ENCODE measurements around the gene CSDE1.

CSDE1 gene

DNA sequence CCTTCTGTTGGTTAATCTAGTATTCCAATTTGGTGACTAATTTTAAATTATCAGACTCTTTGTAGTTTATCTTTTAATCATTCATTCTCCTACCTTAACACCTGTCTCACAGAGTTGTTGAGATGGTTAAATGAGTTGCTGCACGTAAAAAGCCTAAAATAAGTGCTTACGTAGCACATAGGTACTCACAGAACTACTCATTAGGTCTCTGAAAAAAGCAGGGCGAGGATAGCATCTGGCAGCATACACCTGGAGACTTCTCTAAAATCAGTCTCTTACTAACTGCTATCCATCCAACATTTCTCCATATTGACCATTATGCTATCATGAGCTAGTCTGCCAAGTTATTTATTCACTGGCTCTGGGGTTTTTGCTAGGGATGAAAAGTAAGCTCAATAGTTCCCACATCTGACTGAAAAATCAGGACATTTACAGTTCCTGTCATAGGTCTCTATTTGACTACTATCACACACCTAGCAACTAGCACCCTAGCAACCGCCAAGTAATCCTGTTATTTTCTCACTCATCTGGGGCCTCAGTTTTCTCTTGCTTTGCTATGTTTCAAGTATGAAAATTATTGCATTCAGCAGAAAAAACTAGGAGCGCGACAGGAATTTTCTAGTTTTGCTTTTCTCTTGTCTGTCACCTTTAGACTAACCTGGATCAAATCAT lies 11.2 kb downstream of the CSDE1 start:
- DNase-seq = no peak

DNA sequence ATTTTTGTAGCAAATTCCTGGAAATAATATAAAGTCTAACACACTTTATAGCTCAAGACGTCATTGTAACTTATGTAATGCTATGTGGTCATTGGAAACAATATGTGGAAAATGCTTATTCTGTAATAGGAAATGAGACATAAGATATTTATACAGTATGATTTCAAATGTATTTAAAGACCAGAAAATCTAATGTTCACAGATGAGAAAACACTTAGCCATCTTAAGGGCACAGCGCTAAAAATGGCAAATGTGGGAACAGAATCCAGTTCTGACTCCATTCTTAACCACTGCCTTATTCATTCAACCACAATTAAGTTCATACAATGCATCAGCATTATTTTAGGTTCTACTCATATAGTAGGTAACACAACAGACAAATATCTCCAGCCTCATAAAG lies 12.5 kb downstream of the CSDE1 start:
- no peak for DNase-seq

DNA sequence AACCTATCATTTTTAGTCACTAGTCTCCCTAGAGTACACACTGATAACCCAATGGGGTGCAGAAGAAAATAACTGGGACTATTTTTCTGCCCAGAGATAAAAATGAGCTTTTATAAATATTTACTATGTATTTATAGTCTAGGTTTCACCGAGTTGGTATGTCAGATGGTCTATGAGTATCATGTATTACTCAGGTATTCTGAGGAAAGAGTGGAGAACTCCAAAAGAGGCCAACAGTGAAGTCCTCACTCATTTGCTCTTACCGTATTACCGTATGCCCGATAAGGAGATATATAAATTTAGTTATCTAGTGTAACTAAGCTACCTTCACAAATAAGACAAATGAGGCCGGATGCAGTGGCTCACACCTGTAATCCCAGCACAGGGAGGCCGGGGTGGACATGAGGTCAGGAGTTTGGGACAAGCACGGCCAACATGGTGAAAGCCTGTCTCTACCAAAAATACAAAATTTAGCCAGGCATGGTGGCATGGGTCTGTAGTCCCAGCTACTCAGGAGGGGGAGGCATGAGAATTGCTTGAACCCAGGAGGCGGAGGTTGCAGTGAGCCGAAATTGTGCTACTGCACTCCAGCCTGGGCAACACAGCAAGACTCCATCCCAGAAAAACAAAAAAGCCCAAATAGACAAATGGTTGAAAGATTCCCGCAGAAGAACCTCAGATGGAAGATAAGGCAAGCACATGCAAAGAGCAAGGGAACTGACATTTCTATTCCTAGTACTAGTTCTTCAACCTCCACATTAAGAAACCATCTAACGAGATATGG lies 15.6 kb downstream of the CSDE1 start:
- DNase-seq = no peak

DNA sequence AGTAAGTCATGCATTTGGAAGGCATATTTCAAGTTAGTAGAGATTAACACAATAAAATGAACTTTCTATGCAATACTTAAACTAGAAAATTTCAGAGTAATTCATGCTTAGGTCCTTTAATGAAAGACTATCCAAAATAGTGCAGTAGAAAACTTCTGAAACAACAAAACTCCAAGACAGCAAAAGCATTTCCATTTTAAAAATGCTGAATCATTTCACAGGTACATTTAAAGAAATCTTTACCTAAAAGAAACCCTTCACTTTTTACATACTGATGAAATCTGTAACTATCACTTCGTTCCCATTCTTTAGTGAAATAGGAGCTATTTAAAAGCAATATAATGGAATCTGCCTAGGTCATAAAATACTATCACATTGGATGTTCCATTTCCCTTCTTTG lies 17.5 kb downstream of the CSDE1 start:
- no peak for DNase-seq

DNA sequence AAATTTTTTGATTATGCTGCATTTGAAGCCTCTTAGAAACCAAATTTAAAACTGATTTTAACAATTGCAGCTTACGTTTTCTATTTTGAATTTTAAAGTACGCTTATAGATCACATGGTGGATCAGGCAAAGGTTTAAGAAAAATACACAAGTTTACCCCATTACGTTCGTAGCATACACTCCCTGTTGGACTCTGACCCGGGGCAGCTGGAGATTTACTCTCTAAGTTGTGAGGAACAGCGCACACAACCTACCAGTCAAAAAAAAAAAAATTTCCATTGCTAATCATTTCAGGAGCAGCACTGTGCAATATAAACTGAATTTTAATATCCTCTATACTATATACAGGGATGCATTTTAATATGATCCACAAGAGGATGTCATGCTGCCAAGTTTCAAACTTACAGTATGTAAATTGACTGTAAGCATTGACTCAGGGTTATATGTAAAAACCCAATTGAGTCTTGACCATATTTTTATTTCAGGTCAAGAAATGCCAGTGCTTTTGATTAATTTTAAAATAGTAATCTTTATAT lies 20.4 kb downstream of the CSDE1 start:
- DNase-seq = no peak

DNA sequence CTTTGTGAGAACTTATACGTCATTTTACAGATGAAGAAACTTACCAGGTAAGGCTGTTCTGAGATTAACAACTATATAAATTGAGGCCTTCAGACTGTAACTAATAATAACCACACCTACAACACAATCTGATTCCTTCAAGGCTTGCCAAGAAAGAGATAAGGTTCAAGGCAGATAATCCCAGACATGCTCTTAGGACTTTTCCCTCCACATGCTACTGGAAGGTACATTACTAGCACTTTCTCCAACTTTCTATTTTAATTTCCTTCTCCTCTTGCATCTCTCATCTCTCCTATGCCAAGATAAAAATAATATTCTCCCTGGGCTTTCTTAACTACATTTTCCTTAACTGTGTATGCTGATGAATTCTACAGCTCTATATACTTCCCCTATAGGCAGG lies 22.3 kb downstream of the CSDE1 start:
- no peak for DNase-seq

DNA sequence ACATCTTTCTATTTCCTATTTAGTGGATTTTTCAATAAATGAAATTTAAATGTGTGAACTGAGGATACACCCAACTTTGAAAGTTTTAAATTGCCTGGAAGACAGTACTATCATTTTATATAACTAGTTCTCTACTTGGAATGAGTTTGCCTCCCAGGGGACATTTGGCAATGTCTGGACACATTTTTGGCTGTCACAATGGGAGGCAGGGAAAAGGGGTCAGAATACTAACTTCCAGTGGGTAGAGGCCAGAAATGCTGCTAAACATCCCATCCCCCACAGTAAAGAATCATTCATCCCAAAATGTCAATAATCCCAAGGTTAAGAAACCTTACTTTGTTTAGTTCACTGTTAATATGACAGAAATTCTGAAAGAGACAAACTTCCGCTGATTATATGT lies 28.0 kb downstream of the CSDE1 start:
- no peak for DNase-seq

DNA sequence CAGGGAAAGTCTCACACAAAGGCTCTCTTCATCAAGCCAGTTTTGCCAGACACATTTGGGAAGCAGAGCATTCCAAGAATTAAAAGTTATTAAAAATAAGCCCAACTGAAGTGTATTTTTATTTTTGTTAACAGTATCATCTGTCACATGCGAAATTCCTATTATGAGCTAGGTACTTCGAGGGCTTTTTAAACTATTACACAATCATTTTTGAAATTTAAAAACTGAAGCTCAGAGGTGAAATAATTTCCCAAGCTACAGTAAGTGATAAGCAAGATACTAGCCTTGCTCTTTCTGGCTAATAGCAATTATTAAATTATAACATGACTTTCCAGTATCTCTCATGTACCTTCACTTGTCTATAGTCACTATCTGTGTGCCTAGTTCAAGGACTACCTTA lies 29.2 kb downstream of the CSDE1 start:
- no peak for DNase-seq

DNA sequence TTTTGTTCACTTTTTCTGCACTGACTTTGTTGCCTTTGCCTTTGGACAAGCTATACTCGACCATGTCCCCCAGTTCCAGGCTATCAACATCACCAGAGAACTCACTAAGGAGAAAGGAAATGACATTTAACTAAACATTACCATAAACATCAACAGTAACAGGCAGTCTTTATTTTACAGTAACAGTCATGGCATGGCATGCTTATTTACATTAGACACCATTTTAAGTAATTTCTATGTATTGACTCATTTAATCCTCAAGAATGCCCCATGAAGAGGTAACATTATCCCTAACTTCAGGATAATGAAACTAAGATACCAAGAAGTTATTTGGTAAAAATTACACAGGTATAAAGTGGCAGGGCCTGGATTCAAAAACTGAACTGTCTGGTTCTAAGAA lies 32.6 kb downstream of the CSDE1 start:
- DNase-seq = no peak

DNA sequence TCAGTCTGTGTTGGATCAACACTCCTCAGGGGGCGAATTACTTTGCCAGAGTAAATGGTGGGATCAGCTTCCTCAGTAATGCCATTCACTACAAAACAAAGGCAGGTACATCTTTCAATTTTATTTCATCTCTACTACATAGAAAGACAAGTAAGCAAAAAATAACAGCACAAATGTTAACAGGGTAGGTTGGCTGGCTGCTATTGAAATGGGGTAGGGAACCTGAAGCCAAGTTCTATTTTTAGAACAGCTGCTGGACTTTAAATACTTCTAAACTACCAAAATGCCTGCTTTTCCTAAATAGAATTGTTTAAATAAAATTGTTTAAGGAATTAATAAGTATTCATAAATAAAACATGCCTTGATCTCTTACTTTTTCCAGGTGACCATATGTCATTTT lies 33.9 kb downstream of the CSDE1 start:
- DNase-seq = no peak

DNA sequence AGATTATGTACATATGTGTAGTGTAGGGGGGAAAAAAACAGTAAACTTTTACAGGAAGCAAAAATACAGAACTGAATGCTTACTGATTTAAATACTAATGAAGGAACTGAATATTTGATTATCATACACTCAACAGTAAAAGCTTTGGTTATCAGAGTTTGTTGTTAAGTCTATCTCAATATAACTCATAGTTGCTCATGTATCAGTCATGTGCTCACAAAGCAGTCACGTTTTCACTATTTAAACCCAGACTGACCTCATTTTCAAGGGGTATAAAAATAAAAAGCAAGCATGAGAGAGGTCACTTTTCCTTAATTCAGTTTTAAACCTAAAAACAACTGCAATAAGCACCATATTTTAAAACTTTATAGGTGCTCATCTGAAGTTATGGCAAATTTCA lies 34.3 kb downstream of the CSDE1 start:
- DNase-seq = no peak

DNA sequence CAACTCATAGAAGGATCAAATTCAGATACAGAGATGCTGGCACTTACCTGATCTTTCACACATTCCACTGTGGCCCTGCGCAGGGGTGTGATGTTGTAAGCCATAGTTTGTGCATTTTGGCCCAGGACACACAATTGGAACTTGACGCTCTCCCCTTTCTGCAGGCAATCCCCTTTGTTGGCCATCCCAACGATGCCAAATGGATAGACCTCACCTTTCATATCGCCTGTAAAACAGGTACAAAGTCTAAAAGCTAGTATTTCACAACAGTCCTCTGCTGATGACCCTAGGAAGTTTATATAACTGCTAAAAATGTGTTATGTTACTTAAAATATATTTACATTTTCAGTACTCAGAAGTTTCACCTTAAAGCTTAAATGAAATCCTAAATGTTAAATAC lies 37.3 kb downstream of the CSDE1 start:
- DNase-seq = no peak

DNA sequence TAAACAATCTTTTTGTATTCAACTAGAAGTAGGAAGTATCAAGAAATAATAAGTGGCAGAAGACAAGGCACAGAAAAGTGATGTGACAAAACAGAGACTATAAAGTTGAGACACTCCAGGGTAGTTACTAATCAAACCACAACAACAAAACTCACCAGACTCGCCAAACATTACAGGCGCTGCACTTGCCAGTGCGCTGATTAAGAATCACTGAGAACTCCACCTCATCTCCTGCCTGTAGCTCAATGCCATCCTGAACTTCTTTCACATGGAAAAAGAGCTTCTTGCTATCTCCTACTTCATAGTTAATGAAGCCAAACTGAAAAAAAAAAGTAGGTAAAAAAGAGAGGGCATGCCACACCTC lies 38.4 kb downstream of the CSDE1 start:
- no peak for DNase-seq

DNA sequence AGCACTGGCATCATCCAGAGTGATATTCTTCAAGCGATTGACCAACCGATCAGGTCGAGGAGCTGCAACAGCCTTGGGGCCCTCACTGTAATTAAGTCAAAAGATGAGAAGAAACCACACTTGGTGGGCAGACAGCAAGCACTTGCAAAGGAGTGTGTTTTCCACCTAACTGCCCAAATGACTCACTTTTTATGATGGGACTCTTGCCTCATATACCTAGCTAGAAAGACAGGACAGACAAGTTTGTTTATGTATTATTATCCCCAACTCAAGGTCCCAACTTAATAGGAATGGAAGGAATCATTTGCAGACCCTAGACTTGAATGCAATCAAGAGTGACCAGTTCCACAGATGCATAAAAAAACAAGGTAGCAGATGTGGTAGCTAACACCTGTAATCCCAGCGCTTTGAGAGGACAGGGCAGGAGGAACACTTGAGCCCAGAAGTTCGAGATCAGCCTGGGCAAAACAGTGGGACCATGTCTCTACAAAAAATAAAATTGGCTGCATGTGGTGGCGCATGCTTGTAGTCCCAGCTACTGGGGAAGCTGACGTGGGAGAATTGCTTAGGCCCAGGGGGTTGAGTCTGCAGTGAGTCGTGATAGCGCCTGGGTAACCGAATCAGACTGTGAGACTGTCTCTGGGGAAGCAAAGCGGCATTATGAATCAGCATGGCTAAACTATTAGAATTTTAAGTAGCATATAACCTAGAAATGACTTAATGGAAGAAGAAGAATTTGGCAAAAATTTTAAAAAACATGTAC lies 38.9 kb downstream of the CSDE1 start:
- DNase-seq = no peak

DNA sequence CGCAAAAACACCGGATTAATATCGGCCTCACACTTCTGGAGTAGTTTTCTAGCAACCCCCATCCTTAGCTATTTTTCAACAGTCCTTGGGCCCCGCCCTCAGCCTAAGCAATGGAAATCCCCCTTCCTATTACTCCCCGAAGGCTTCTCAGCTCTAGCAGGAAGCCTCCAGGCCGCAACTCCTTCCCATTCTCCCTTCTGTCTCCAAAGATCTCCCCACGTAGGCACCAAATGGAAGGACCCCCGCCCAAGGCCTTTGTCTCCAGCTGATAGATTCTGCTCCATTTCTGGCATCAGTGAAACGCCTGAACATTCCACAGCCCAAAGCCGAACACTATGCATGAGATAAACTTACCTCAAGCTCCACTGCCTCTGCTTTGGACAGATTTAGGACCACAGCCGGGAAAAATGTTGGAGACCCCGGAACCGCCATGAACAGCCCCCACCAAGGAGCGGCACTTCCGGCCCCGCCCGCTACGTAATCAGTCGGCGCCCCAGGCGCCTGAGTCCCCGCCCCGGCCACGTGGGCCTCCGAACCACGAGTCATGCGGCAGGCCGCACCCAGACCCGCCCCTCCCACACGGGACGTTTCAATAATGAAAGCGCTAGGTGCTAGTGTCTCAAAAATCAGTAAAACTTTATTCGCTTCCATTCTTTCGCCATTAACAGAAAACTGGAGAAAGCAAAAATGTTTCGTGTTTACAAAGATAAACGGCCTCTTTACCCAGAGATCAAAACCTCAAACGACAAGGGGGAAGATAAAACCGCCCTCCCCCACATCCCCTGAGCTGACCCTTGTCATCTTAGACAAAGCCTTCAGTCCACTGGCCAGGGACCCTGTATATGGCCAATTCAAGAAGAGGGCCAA lies 41.2 kb downstream of the CSDE1 start, which contains the start of gene NRAS:
TSS of gene NRAS (minus strand) at position 468 of the 867 bp plus-strand sequence. CDS start 611 bp downstream, outside the sequence.
- peak; percentile 86 for DNase-seq

DNA sequence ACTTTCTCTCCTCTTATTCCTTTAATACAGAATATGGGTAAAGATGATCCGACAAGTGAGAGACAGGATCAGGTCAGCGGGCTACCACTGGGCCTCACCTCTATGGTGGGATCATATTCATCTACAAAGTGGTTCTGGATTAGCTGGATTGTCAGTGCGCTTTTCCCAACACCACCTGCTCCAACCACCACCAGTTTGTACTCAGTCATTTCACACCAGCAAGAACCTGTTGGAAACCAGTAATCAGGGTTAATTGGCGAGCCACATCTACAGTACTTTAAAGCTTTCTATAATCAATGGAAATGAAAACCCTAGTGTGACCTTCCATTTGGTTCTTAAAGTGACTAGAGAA lies 41.9 kb downstream of the CSDE1 start:
- no peak for DNase-seq

DNA sequence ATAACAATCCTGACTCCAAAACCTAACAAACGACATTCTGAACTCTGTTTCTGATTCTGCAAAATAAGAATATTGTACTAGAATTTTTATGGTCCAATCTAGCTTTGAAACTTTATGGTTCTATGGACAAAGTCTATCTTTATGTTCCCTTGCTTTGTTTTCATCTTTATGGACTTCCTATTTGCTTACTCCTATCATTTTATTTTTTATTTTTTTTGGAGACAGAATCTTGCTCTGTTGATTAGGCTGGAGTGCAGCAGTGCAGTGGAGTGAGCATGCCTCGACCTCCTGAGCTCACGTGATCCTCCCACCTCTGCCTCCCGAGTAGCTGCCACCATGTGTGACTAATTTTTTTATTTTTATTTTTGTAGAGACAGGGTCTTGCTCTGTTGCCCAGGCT lies 44.8 kb downstream of the CSDE1 start:
- no peak for DNase-seq

DNA sequence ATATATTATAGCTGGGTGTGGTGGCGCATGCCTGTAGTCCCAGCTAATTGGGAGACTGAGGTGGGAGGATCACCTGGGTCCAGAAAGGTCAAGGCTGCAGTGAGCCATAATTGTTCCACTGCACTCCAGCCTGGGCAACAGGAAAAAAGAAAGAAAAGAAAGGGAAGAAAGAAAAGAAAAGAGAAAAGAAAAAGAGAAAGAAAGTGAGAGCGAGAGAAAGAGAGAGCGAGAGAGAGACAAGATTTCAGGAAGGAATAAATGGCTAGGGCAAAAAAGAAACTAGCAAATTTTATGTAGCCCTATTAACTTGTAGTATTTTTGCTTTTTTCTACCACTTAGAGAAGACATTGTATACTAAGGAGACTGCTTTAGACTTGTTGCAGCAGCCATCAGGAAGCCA lies 47.4 kb downstream of the CSDE1 start:
- no peak for DNase-seq

DNA sequence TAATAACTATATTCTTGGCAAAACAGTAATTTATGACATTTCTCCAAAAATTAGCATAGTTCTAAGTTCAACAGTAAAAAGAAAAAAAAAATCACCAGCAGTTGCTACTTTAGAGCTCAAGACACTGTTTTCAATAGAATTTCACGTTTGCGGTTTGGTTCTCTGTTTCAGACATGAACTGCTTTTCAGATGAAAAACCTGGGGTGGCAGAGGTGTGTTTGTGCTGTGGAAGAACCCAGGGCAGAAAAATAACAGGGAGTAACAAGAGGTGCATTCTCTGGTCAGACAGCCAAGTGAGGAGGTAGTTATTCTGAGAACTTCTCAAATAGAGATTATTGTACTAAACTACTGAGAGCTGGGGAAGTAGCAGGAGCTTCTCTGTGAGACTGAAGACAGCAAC lies 50.2 kb downstream of the CSDE1 start:
- no peak for DNase-seq

DNA sequence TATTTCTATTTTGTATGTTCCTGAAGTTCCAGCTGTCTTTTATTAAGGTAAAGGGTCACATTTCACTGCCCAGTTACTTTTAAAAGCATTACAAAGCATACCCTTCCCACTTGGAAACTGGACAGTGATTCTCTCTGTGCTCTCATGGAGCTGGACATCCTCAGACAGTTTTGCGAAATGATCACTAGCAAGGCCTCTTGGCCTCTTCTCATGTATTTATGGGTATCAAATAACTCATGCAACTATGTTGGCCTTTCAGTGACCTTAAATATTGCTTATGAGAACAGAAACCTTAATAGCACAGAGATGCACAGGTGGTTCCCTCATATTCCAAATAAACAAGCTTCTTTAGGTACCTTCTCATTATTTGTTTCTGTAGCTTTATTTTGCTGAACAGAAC lies 54.5 kb downstream of the CSDE1 start:
- DNase-seq = no peak

DNA sequence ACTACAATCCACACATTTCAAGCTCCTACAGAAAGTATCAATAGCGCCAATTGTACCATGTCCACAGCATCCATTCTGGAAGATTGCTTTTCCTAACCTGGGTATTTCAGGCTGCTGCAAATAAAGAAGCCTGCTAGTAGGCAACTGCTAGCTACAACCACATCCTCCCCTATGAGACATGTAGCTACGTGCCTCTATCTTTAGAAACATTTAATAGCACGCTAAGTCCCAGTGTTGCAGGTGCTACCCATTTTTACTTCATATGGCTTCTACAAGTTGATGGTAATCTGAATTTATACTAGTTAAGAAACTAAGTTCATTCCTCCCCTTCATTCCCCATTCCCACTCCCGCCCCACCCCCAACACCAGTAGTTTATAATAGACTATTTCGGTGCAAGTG lies 55.0 kb downstream of the CSDE1 start:
- DNase-seq = no peak

DNA sequence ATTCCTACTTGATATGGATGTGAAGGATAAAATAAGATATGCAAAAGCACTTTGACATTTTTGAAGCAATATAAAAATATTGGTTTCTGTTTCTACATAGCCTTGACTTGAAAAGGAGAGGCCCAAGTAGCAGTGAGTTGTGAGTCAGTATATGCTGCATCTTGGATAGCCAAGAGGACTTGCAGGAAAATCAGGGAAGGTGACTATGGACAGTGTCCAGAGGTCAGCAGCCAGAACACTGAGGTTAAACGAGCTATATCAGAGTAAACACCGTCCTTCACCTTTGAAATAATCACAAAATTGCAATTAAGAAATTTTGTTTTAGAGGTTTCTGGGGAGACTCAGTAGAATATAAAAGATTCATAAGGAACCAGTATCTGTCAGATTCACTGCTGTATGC lies 55.9 kb downstream of the CSDE1 start:
- no peak for DNase-seq

DNA sequence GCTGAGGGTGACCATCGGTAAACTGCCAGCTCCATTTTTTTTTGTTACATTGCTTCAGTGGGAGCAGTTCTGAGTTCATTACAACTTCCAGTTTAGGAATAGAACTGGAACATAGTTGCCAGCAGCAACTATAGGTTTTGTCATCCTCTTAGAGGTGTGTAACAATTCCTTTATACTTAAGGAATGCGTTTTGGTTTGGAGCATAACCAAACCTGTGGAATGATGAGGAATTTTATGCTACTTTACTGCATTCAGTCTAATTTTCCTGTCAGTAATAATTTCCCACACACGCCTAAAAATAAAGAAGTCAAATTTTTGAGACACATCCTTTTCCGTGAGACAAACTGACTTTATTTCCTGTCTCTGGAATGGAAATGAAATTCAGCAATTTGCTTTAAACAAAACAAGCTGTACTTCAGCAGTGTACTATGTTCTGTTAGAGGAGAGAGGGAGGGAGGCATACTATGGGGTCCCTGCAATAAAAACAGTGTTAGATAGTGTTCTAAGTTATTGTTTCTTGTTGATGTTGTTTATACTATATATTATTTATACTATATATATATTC lies 57.7 kb downstream of the CSDE1 start:
- DNase-seq = no peak

Data from NCI-H510A (cell line).